ENCODE data around the gene FOXO3.

FOXO3 gene

GRCh38 chr6:108733051-108733450 is 172.3 kb downstream of the FOXO3 start:
- H3K27me3 Mint-ChIP-seq = peaks cover 3% of the 10 kb centered on the region
- H3K9me3 Mint-ChIP-seq = no peaks in the 10 kb centered on the region
- H3K27ac Mint-ChIP-seq = no peak overlapping the region
- peaks cover 3% of the 10 kb centered on the region for H3K4me1 Mint-ChIP-seq (ENCODE audit: low read depth)
- H3K36me3 Mint-ChIP-seq (ENCODE audit: low read depth) = no peaks in the 10 kb centered on the region
- H3K4me3 Mint-ChIP-seq = no peak overlapping the region

- Mint-ChIP-seq H3K9me3 (no peaks in the 10 kb centered on the region), H3K27ac (no peak overlapping the region), H3K36me3 (ENCODE audit: low read depth) (no peaks in the 10 kb centered on the region), H3K4me3 (no peak overlapping the region), H3K4me1 (ENCODE audit: low read depth) (peaks cover 7% of the 10 kb centered on the region), H3K27me3 (peaks cover 6% of the 10 kb centered on the region)
Observed at GRCh38 chr6:108733706-108734265, 173.1 kb downstream of the FOXO3 start.
